Measurements from ENCODE around the gene SENP1.

The SENP1 gene

DNA sequence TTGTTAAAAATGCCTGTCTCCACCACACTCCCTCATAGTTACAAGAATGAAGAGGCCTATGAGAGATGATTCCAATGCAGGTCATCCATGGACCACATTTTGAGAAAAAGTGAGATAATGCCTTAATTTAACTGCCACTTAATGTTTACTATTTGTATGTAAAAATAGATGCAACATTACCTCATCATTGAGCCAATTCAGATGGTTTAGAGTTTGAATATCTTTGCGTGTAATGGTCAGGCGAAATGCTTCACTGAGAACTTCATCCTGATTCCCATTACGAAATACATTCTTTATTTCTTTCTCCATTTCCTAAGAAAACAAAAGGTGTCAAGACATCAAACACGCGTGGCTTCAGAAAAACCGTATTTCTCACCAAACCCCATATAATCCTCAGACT, 42.3 kb downstream of the SENP1 start:
- no peak for DNase-seq

DNA sequence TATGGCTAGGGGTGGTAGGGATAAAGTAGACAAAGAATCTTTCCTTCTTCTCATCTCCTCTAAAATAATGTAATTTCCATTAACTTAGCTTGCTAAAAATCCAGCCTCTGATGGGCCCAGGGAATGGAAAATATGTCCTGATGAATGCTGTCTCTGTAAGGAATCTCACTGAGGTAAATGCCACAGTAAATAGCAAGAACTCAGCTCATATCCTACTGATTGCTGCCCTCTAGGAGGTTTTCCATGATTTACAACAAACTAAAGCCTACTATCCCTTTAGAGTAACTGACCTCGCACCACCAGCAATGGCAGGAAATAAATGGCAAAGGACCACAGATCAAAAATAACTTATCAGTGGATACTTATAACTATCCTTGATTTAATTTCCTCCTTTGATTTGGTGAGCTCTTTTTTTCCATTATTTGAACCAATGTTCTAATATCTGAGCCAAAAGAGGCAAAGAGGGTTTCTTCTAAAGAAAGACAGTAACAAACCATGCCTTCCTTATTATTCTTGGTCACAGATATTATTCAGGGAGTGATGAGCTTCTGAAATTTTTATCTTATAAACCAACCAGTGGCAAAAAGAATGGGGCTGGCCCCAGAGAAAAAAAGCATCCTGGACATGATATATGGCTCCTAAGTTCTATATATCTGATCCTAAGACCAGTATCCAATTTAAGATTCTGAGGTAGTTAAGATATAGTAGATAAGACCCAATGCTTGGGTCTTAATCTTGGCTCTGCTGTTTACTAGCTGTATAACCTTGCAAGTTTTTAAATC, 43.8 kb downstream of the SENP1 start:
- no peak for DNase-seq

DNA sequence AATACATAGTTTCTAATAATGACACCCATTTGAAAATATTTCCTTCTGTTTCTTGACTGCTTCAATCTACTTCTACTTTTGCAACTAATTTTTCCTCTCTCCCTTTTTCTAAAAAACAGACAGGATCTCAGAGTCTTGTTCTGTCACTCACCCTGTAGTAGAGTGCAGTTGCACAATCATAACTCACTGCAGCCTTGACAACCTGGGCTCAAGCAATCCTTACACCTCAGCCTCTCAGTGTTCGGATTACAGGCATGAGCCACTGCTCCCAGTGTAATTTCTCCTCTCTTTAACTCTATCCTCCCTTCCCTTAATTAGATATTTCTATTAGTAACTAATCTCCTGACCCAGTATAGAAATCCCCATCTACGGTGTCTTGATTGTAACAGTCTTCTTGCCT, 45.4 kb downstream of the SENP1 start:
- no peak for DNase-seq

DNA sequence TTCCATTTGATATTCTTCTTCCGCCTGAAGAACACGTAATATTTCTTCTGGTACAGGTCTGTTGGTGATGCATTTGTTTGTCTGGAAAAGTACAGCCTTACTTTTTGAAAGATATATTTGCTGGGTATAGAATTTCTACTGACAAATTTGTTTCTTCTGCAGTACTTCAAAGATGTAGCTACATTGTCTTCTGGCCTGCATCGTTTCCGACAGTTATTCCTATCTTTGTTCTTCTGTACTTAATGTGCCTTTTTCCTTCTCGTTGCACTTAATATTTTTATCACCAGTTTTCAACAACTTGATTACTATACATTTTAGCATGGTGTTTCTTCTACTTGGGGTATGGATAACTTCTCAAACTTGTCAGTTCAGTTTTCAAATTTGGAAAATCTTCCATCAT, 47.1 kb downstream of the SENP1 start:
- no peak for DNase-seq

DNA sequence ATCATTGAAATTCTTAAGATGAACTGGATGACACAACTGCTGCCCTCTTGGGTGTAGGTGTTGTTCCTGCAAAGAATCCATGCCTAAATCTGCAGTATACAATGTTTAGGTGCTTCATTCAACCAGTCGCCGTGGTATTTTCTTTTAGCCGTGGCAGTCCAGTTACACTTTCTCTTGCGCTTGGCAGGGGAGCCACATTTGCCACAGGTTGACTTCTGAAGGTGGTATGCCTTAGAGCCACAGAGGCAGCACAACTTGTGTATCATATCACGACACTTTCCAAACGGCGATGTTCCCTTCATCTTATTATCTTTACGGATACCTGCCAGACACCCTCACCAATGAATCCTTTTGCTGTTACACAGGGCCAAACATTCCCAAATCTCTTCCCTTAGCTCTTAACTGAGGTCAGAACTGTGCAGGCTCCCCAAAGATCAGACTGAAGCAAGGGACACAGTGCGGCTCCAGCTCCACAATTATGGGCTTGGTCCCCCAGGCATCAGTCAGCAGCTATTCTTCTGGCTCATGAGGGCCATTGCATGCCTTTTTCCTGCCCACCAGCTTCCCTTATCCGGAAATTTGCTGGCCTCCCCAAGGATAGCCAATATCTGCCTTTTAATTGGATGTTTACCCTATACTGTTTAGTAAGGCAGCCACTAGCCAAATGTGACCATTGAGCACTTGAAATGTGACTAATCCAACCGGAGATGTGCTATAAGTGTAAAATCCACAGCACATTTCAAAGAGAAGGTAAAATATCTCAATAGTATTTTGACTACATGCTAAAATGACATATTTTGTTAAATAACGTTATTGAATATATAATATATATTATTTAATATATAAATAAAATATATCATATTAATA, 50.7 kb downstream of the SENP1 start:
- no peak for DNase-seq

DNA sequence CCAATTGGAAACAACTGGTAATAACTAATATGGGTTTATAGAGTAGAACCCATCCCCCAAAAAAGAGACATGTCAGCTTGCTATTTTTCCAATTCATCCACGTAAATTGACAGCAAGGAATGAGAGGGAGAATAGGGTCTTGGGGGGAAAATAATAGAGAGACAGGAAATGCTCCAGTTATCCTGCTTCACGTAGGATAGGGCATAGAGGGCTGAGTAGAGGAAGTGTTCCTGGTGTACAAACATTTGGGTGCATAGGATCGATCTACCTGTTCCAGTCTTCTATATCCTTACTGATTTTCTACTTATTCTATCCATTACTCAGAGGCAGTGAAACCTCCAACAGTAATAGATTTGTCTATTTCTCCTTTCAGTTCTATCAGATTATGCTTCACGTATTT, 52.0 kb downstream of the SENP1 start:
- no peak for DNase-seq

DNA sequence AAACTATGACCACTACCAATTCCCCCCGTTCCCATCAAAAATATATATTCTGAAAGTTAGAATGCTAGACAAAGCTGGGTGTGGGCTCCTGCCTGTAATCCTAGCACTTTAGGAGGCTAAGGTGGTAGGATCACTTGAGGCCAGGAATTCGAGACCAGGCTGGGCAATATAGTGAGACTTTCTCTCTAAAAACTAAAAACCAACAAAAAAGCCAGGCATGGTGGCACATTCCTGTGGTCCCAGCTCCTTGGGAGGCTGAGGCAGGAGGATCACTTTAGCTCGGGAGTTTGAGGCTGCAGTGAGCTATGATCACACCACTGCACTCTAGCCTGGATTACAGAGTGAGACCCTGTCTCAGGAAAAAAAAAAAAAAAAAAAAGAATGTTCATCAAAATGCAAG, 52.8 kb downstream of the SENP1 start:
- DNase-seq = no peak

DNA sequence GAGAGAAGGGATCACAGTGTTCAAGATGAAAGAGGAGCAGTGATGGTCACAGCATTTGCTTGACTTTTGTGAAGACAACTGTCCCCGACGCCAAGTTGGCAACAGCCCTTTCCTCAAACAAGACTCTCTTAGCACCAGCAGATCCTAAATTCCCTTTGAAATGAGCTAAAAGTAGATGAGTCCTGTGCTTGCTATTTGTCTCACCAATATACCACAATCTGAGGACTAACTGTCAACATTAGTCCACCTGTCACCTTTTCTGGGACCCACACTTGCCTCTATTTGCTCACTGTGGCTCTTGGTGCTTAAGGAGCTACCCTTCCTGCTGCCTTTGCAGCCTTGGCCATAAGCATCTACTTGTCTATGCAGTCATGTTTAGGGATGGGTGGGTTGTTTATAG, 54.2 kb downstream of the SENP1 start:
- DNase-seq = no peak

DNA sequence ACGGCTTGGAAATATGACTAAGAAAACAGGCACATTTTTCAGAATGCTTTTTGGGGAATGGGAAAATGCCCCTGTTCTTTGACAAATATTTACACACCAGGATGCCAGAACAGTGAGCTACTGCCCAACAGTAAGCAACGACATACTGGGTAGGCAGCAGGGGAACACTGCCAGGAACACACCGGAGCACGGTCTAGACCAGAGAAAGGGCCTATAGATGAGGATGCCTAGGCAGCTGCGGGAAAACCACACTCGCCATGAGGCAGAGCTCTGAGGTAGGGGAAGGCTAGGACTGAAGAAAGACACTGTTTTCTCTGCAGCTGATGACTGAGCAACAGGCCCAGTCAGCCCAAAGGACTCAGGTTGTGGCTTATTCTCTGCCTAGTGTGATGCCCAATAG, 55.7 kb downstream of the SENP1 start:
- no peak for DNase-seq

DNA sequence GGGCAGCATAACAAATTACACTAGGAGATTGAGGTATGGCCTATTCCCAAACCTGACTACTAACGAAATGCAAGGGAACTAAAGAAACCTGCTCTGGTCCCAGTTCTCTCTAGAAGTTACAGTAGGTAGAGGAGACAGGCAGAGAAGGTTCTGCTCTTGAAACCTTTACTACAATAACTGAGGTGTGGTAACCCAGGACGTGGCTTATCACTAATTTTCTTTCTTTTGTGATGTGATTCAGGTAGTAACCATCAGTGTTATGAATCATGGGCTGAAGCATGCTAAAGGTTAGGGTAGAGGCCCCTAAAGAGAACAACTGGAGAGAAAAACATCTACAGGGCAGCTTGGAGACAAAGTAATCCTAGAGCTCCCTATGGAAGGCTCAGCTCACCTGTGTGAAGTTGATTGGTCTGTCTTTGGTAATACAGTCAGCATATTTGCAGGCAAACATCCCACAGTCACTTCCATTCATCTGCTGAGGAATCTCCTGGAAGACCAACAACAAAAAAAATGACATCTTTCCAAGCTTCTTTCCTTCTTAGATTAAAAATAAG, 59.8 kb downstream of the SENP1 start:
- no peak for DNase-seq

DNA sequence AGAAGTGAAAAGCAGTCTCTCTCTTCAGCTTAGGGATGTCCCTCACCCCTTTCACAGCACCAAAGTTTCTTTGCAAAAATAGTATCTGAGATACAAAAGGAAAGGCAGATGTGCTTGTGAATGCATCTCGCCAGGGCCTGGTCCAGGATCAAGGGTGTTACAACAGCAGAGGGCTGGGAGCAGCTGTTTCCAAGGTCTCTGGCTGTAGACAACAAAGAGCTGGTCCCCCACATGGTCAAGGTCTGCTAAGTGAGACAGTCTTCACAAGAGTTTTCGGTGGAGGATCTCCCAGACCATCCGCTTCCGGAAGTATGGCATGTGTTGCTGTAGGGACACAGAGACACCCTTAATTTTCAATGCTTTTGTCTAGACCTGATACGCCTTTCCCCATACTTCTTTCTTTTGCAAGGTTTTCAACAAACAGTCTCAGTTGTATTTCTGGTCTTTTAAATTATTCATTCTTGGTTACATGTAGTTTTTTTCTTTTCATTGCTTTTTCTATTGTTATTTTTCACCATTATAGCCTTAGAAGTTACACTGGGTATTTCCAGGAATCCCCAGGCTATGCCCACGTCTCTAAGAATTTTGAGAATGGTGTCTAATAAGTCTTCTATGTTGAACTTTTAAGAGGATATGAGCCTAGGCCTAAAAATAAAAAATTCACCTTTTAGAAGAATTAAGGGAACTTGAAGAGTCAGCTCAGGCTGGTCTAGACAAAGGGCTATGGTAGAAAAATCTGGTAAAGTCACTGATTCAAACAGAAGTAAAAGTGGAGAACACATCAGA, 60.6 kb downstream of the SENP1 start:
- no peak for DNase-seq

DNA sequence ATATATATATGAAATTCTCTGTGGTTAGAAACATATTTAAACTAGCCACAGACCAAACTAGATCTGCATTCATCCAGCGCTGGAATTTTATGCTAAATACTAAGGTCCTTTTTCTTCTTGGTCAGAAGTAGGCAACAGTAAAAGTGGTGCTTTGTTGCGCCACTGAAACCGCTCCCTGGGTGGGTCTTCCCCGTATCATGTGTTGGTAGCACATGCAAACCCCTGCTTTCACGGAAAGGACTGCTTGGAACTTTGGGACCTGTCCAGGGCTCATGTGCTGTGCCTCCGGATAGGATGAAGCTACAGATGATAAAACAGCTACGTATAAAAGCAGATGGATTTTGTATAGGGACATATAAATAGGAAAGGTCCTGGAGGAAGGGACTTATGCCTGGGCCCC, 61.5 kb downstream of the SENP1 start:
- no peak for DNase-seq

DNA sequence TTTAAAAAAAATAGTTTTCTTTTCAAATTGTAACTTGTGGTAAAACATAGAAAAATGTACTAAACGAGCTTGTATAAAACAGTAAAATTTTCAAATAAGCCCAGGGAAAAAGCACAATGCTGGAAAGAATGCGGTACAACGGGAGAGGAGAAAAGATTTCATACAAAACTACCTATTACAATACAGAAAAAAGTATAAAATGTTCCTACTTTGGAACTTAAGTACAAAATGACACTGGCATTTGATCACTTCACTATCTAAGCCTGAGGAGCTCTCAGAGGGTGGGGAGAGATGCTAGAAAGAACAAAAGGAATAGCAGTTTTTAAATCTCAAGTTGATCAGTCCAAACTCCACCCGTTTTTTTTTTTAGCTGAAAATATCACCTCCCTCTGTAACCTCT, 62.1 kb downstream of the SENP1 start:
- no peak for DNase-seq

DNA sequence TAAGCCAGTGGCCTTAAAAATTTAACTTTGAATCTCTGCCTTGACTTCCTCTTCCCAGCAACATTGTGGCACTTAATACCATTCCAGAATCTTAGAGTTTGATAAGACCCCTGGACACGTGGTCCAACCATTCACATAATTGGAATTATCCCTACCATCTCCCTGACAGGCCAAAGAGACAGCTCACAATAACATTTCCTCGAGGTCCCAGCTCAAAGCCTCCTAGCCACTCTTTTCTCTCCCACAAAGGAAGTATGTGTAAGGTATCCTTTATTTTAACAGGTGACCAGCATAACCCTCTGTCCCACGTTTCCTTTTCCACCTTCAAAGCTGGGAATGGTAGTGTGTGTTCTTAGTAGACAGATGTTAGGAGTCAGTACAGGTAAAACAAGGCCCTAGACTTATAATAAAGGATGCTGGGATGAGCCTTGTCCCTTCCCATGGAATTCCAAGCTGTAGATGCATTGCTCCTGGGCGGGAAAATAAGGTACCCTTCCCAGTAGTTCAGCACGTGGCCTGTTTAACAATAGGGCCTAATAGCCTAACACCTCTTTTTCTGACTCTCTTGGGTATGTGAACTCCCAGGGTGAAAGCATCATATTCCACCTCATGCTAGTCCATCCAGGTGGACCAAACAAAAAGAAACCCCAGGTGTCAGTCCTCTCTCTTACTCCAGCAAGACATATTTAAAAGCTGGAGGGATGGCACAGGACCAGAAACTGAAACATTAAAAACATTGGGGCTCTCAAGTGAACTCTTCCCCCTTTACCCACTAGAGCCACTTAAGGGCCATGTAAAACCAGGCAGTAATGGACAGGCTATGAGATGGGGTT, 64.1 kb downstream of the SENP1 start:
- DNase-seq = no peak

DNA sequence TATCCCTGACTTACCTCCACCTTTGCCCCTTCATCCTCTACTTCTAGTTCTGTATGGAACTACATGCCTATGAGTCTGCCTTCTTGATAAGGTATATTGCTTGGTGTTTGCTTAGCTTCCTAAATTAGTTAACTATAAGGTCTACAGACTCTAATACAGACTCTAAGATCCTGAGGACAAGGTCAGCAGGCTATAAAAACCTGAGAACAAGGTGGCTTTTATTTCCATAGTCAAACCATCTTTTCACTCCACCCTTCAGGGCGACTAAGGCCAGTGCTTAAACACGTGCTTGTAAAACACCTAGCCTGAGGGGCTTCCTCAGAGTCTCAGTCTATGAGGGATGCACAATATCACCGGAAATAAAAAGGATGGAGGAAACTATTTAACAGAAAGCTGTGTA, 65.5 kb downstream of the SENP1 start:
- no peak for DNase-seq

DNA sequence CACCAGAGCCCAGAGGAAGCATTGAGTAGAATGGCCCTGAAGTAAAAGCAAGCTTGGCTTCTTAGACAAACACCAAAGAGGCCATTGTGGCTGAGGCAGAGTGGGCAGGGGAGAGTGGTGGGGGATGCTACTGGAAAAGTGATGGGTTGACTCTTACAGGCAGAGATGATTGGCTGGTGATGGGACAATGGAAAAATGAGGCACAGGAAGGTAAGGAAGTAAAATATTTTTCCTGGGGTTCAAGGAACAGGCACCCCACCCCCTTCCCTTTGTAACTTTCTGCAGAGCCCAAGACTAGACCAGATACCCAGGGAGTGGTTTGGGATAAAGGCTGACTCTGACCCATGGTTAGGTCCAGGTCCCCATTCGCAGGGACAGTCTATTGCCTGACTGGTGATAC, 66.7 kb downstream of the SENP1 start:
- DNase-seq = no peak

DNA sequence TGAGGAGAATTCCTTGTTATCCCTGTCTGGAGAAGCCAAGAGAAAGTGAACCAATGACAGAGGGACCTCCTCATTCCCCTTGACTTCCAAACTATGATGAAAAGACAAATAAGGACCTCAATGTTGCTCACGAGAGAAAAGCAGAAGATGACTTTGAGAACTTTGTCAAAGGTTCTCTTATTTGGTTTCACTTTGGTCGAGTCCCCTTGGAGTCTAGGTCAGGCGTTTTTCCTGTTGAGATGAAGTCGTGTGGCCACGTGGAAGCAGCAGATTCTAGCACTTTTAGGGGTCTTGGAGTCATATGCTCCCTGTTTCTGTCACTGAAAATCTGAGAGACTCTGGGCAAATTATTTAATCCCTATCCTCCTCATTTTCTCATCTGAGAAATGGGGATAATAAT, 67.8 kb downstream of the SENP1 start:
- peak; percentile 40 to 52 for DNase-seq

DNA sequence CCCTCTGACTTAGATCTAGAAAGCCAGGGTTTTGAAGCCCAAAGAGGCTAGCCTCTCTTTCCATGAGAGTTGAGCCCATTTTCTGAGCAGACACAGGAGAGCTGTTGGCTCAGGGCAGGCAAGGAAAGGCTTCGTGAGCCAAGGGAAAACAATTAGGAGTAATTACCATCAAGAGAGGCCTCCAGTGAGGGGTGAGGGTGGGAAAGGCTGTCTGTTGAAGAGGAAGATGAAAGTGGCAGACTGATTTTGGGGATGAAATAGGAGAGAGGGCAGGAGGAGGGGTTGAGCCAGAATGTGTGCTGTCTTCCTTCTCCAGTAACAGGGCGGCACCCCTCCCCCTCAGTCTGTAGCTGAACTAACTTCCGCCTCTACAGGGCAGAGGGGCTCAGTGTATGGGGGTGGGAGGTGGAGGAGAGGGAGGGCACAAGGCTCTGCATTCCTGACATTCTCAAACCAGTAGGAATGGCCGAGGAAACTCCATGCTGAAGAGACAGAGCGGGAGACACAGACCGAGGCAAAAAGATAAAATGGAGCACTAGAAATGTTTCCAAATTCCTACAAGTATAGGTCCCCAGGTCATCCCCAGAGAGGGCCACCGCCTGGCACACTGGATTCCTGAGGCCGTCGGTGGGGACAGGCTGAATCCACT, 68.5 kb downstream of the SENP1 start:
- no peak for DNase-seq

DNA sequence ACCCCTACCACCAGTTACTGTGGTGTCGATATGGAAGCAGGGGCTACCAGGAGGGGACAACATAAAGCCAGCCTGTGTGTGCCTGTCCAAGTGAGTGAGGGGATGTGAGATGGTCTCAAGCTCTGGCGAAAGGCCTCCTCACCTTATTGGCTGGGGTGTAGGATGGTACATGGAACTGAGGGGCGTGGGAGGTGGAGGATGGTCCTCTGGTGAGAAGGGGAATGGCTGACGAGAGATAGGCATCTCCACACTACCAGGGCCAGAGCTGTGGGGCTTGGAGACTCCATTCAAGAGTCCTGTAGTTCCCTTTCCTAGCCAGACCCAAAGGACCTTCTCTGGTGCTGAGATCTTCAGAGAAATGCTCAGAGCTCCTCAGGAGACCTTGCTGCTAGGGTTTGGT, 69.1 kb downstream of the SENP1 start:
- DNase-seq = no peak

DNA sequence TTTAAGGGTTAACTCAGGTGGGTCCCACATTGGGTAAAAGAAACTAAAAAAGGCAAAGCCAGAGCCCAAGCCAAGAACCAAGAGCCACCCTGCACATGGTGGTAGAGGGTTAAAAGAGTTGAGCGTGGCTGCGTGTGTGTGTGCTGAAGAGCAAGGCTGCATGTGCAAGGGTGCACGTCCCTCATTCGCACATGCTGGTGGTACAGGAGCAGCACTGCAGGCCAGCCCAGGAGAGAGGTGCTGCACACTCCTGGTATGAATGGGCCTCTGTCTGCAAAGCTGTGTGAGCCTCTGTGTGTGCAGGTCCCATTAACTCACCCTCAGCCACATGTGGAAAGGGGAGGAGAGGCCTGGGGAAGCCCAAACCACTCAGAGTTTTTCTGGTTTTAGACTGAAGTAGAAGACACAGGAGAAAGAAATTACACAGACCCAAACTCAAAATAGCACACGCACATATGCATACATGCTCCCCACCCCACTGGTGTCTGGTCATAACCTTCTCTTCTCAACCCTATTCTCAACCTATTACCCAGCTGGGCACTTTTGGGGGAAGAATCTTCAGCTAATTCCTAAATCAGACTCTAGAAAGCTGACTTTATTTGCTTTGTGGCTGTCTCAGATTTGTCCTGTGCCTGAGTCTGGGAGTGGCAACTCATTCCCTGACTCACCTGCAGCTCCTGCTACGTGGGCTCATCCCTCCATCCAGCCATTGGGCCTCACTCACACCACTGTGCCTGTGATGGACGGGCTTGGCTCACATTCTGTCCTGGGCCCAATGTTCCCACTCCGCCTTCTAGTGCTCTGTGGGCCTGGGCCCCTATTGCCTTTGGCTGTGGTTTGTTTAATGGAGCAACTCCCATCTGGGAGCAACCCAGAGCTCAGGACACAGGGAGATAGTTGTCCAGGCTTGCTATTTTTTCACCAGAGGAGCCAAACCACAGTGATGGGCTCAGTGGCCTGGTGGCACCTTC, 70.8 kb downstream of the SENP1 start:
- DNase-seq = no peak

All from inflammatory macrophage (primary cell).